Immature natural killer cell (primary cell): Measurements from ENCODE around the gene ALX3. TPM values are rescaled to one million over a fixed set of nuclear protein-coding genes. Genes with fewer than 3 reads are reported as not detected.
"Not testable (repeated sequence)": the region's sequence is repeated elsewhere in the genome, so short reads cannot be mapped to it uniquely, and the experiment has no call there.

ENCODE experiments used
- DNase-seq, 3 donors: peaks; one replicate each; pipeline ENCODE4 v3.0.0; 2022; ENCODE audit warnings: mixed read lengths in 1 of 3
- H3K27ac Mint-ChIP-seq, 6 donors: one replicate each; pipeline ENCODE4 v1.8.0; 2020; ENCODE audit warnings: mixed read lengths in 6 of 6, mild to moderate bottlenecking in 5 of 6, inconsistent platforms in 4 of 6, moderate library complexity in 3 of 6
- H3K27me3 Mint-ChIP-seq, 3 donors: one replicate each; pipeline ENCODE4 v1.8.0; 2020 to 2021; ENCODE audit warnings: low read depth in 3 of 3, mild to moderate bottlenecking in 3 of 3, mixed read lengths in 3 of 3, moderate library complexity in 3 of 3, inconsistent platforms in 1 of 3
- H3K36me3 Mint-ChIP-seq, 3 donors: one replicate each; pipeline ENCODE4 v1.8.0; 2020; ENCODE audit warnings: mixed read lengths in 3 of 3, inconsistent platforms in 2 of 3, mild to moderate bottlenecking in 2 of 3
- H3K4me1 Mint-ChIP-seq, 2 donors: one replicate each; pipeline ENCODE4 v1.8.0; 2020; ENCODE audit warnings: inconsistent platforms in 2 of 2, mild to moderate bottlenecking in 2 of 2, mixed read lengths in 2 of 2, moderate library complexity in 1 of 2
- H3K4me3 Mint-ChIP-seq, 5 donors: one replicate each; pipeline ENCODE4 v1.8.0; 2020; ENCODE audit warnings: mild to moderate bottlenecking in 5 of 5, mixed read lengths in 5 of 5, inconsistent platforms in 3 of 5, moderate library complexity in 3 of 5
- H3K9me3 Mint-ChIP-seq, 6 donors: one replicate each; pipeline ENCODE4 v1.8.0; 2020; ENCODE audit warnings: mild to moderate bottlenecking in 6 of 6, mixed read lengths in 6 of 6, inconsistent platforms in 4 of 6, moderate library complexity in 3 of 6
- polyA plus RNA-seq, 3 donors: library from polyadenylated mRNA; unstranded; fragments of 300-500 nt; fragmentation: Illumina TruSeq; gene quantifications; one replicate each; pipeline ENCODE4 v1.2.3, GENCODE V29; 2021

The ALX3 gene
- polyA plus RNA-seq, 3 donors from 2014 or later: not detected

DNA sequence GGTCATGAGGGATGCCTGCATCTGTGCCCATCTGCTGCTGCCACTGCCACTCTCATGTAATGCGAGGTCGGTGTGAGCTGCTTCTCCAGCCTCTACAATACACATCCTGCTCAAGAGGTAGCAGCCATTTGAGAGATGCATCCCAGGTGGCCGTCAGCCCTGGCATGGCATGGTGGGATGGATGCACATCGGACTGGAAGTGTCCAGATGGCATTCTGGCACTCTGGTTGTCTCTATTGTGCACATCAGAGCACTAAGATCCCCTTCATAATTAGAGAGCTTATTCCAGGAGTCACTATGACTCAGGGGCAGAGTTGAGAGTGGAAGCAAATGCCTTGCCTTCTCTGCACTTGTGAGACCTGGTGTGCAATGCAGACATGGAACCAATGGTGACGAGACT is 32.2 kb downstream of the ALX3 start:
- Mint-ChIP-seq H3K4me1 (peaks cover 29 to 34% of the 10 kb centered on the region in 2 donors), H3K27me3 (peaks cover 0 to 6% (median 0%) of the 10 kb centered on the region in 3 donors), H3K9me3 (no peaks in the 10 kb centered on the region), H3K27ac (no peak overlapping the region), H3K36me3 (peaks cover 7 to 37% (median 9%) of the 10 kb centered on the region in 3 donors), H3K4me3 (no peak overlapping the region)
- no peak for DNase-seq

DNA sequence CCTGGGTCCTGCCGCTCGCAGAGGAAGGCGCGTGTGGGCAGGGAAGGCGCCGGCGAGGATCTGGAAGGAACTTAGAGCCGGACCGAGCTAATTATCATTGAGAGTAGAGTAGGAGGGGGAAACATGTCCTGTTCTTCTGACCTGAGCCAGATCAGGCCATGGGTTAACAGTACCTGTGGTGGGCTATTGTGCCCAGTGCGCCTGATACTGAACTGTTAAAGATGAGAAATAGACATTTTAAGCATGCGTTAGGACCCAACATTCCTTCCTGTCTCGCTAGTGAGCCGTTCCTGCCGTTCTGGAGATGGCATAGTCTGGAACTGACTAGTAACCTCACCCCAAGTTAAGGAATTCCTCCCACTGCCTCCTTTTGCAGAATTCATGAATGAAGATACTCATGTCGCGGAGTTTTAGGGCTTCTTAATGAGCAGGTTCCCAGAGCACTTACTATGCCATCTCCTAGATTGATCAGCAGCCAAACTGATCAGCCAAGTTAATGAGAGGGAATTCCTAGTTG is 35.2 kb downstream of the ALX3 start:
- no peak for DNase-seq
- Mint-ChIP-seq H3K9me3 (no peaks in the 10 kb centered on the region), H3K4me1 (peaks cover 47 to 64% of the 10 kb centered on the region in 2 donors), H3K4me3 (peak overlapping the region; percentile 86 to 89 (median 87)), H3K27me3 (peaks cover 0 to 6% (median 0%) of the 10 kb centered on the region in 3 donors), H3K27ac (peak overlapping the region; percentile 61 to 87 (median 73)), H3K36me3 (peaks cover 4 to 18% (median 9%) of the 10 kb centered on the region in 3 donors)

DNA sequence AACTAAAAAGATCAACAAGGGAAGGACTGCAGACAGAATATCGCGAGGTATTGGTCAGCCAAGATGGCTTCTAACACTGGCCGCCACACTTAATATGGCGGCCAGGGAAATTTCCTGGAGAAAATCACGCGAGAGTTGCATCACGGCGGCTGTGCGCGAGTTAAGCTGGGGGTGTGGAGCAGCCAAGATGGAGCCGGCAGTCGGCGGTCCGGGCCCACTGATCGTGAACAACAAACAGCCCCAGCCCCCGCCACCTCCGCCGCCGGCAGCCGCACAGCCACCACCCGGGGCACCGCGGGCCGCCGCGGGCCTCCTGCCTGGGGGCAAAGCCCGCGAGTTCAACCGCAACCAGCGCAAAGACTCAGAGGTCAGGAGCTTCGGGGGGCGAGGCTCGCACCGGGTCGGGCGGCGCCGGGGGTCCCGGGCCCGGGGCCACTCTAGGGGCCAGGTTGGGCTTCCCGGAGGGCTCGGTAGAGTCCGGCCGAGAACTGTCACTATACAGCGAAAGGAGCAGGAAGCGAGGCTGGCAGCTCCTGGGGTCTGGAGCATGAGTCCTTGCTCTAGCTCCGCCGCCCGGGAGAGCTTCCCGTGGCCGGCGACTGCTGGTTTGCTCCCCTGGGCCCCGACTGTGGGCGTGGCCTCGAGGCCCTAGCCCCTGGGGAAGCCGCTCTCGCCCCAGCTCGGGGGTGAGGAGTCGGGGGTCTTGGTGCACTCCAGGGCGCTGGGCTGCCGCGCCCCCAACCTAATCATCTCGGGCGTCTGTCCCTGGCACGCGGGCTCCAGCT is 35.8 kb downstream of the ALX3 start, which contains the start of gene STRIP1:
Gene STRIP1 (plus strand): TSS at position 174 of the 785 bp plus-strand sequence. CDS start 14 bp downstream, at position 188.
- Mint-ChIP-seq H3K4me3 (peak within 1 kb of the TSS; percentile 93 to 98 (median 96)), H3K4me1 (peaks cover 48 to 71% of the 10 kb centered on the region in 2 donors), H3K36me3 (peaks cover 4 to 15% (median 5%) of the 10 kb centered on the region in 3 donors), H3K27me3 (peaks cover 0 to 6% (median 0%) of the 10 kb centered on the region in 3 donors), H3K9me3 (no peaks in the 10 kb centered on the region), H3K27ac (peak within 1 kb of the TSS; percentile 88 to 95 (median 92))
- DNase-seq: peak; percentile 91 to 94 (median 93)

DNA sequence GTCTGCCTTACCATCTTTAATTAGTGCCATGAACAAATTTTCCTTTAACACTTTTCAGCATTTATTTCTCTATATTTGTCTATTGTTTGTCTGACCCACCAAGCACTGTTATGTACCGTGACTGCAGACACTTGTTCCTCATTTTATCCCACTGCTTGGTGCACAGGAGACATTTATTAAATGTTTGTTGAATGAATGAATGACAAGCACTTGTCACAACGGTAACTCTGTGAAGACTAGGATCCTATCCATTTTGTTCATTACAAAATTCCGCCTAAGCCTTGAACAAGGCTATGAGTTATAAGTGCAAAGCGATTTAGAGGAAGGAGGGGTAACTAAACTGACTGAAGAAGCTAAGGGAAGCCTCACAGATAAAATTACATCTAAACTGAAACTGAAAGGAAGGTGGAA is 36.4 kb downstream of the ALX3 start:
- H3K4me1 Mint-ChIP-seq: peaks cover 50 to 72% of the 10 kb centered on the region in 2 donors
- peak overlapping the region; percentile 93 to 98 (median 96) for H3K4me3 Mint-ChIP-seq
- peaks cover 0 to 6% (median 2%) of the 10 kb centered on the region in 3 donors for H3K27me3 Mint-ChIP-seq
- H3K36me3 Mint-ChIP-seq: peaks cover 0 to 11% (median 5%) of the 10 kb centered on the region in 3 donors
- H3K27ac Mint-ChIP-seq: peak overlapping the region; percentile 88 to 95 (median 92)
- H3K9me3 Mint-ChIP-seq: no peaks in the 10 kb centered on the region
- no peak for DNase-seq

DNA sequence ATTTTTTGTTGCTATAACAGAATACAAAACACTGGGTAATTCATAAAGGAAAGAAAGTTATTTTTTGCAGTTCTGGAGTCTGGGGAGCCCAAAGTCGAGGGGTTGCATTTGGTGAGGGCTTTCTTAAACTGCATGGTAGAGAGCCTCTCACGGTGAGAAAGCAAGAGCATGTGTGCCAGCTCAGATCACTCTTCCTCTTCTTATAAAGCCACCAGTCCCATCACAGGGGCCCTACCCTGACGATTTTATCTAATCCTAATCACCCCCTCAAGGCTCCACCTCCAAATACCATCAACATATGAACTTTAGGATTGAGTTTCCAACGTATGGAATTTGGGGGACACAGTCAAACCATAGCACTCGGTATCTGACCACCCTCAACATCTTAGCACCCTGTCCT is 37.1 kb downstream of the ALX3 start:
- H3K36me3 Mint-ChIP-seq: peaks cover 0 to 5% (median 0%) of the 10 kb centered on the region in 3 donors
- H3K4me3 Mint-ChIP-seq: peak overlapping the region in 4 of 5 donors; percentile 95 to 98 (median 96)
- peaks cover 50 to 72% of the 10 kb centered on the region in 2 donors for H3K4me1 Mint-ChIP-seq
- peak overlapping the region; percentile 88 to 95 (median 92) for H3K27ac Mint-ChIP-seq
- peaks cover 0 to 6% (median 2%) of the 10 kb centered on the region in 3 donors for H3K27me3 Mint-ChIP-seq
- no peaks in the 10 kb centered on the region for H3K9me3 Mint-ChIP-seq
- no peak for DNase-seq

DNA sequence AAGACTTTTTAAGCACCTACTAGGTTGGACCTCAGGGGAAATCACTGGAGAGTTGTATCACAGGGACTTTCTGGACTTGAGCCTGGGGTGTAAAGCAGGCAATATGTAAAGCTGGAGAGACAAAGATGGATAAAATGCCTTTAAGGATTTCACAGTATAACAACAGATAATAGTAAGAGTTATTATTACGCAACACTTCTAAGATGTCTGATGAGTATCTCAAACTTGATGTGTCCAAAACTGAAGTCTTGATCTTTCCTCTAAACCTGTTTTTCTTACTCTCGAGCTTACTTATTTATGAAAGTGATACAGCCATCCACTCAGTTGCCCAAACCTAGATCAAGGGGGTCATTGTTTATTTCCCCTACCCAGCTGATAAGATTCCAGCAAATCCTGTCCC is 38.1 kb downstream of the ALX3 start:
- H3K9me3 Mint-ChIP-seq: no peaks in the 10 kb centered on the region
- peak overlapping the region in 5 of 6 donors; percentile 42 to 95 (median 75) for H3K27ac Mint-ChIP-seq
- no peak for DNase-seq
- H3K36me3 Mint-ChIP-seq: no peaks in the 10 kb centered on the region
- peaks cover 0 to 6% (median 2%) of the 10 kb centered on the region in 3 donors for H3K27me3 Mint-ChIP-seq
- peaks cover 50 to 71% of the 10 kb centered on the region in 2 donors for H3K4me1 Mint-ChIP-seq
- H3K4me3 Mint-ChIP-seq: peak overlapping the region in 4 of 5 donors; percentile 2 to 48 (median 17)

DNA sequence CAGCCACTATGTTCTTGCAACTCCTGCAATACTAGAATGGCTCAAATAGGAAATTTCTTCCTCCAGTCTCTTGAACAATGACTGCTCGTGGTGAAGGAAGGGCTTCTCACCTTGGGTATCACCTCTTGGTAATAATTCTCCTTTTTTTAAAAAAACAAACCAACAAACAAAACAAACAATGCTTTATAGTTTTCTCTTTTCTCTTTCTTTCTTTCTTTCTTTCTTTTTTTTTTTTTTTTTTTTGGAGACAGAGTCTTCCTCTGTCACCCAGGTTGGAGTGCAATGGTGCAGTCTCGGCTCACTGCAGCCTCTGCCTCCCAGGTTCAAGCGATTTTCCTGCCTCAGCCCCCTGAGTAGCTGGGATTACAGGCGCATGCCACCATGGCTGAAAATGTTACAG is 39.8 kb downstream of the ALX3 start:
- H3K9me3 Mint-ChIP-seq, H3K27me3 Mint-ChIP-seq, H3K36me3 Mint-ChIP-seq, DNase-seq: not testable (repeated sequence)
- Mint-ChIP-seq H3K27ac (peak overlapping the region; percentile 94 to 98 (median 96)), H3K4me3 (peak overlapping the region; percentile 84 to 94 (median 91)), H3K4me1 (peaks cover 40 to 58% of the 10 kb centered on the region in 2 donors)

DNA sequence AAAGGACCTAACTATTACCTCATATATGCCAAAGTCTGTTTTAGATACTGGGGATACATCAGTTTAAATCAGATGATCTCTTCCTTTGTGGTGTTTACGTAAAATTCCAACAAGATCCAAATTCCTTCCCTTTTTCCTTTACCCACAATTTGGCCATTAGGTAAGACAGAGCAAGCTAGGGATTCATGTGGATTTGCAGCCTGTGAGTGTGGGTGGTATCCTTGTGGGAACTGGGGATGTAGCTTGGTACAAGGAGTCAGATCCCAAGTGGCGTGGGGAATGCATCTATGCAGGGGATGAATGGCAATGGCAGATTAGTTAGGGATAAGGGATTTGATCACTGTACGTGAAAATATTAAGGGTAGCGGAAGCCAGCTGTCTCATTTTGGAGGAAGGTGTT is 45.9 kb downstream of the ALX3 start:
- Mint-ChIP-seq H3K4me3 (no peak overlapping the region), H3K27ac (peak overlapping the region in 1 of 6 donors; percentile 23), H3K9me3 (no peaks in the 10 kb centered on the region), H3K36me3 (peaks cover 16 to 29% (median 29%) of the 10 kb centered on the region in 3 donors), H3K4me1 (peaks cover 1% of the 10 kb centered on the region in 2 donors), H3K27me3 (peaks cover 0 to 5% (median 0%) of the 10 kb centered on the region in 3 donors)
- DNase-seq: no peak

DNA sequence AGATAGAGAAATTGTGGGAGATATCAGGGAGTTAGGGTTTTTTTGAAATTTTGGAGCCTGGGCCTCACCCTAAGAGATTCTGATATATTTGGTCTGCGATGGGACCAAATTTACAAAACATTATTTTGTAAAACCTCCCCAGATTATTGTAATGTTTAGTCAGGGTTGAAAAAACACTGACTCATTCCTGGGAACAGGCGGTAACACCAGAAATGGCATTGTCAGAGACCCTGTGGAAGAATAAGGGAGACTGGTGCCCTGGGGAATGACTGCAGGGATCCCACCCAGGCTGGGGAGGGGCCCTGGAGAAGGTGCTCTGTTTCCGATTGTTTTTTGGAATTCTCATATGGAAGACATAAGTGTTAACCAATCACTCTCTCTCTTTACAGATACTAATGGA is 49.2 kb downstream of the ALX3 start:
- no peak overlapping the region for H3K4me3 Mint-ChIP-seq
- H3K36me3 Mint-ChIP-seq: peaks cover 34 to 57% (median 47%) of the 10 kb centered on the region in 3 donors
- H3K27me3 Mint-ChIP-seq: peaks cover 0 to under 1% (median 0%) of the 10 kb centered on the region in 3 donors
- no peaks in the 10 kb centered on the region for H3K4me1 Mint-ChIP-seq
- no peak for DNase-seq
- no peak overlapping the region for H3K27ac Mint-ChIP-seq
- H3K9me3 Mint-ChIP-seq: no peaks in the 10 kb centered on the region

DNA sequence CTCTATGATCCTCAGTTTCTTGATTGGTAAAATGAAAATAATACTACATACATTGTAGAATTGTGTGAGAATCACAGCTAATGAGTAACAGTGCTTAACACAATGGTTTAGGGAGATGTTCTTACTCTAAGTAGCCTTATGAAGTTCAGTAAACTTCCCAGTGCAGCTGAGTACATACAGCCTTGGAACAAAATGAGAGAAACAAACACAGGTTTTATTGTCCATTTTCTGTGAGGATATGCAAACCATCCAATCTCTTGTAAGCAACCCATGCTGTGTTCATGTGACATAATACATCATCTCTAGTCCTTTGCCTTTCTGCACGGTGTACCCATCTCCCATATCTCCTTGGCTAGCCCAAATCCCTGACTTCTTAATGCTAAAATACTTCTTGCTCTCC is 50.7 kb downstream of the ALX3 start:
- Mint-ChIP-seq H3K36me3 (peaks cover 41 to 66% (median 57%) of the 10 kb centered on the region in 3 donors), H3K4me3 (no peak overlapping the region), H3K9me3 (no peaks in the 10 kb centered on the region), H3K4me1 (no peaks in the 10 kb centered on the region), H3K27me3 (no peaks in the 10 kb centered on the region), H3K27ac (peak overlapping the region in 1 of 6 donors; percentile 41)
- DNase-seq: no peak

DNA sequence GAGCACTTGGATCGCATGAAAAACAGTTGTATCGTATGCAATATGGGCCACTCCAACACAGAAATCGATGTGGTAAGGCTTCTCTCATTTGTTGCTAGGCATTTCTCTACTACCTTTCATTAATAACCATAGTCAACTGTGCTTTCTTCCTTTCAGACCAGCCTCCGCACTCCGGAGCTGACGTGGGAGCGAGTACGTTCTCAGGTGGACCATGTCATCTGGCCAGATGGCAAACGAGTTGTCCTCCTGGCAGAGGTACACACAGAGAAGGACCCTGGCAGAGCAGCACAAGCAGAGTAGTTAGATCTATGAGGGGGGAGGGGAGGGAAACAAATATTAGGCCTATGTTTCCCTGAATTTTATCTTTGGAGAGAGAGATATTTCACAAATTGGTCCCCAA is 52.1 kb downstream of the ALX3 start:
- no peak overlapping the region for H3K4me3 Mint-ChIP-seq
- no peaks in the 10 kb centered on the region for H3K27me3 Mint-ChIP-seq
- H3K9me3 Mint-ChIP-seq: no peaks in the 10 kb centered on the region
- no peaks in the 10 kb centered on the region for H3K4me1 Mint-ChIP-seq
- peaks cover 43 to 71% (median 46%) of the 10 kb centered on the region in 3 donors for H3K36me3 Mint-ChIP-seq
- no peak for DNase-seq
- H3K27ac Mint-ChIP-seq: no peak overlapping the region

DNA sequence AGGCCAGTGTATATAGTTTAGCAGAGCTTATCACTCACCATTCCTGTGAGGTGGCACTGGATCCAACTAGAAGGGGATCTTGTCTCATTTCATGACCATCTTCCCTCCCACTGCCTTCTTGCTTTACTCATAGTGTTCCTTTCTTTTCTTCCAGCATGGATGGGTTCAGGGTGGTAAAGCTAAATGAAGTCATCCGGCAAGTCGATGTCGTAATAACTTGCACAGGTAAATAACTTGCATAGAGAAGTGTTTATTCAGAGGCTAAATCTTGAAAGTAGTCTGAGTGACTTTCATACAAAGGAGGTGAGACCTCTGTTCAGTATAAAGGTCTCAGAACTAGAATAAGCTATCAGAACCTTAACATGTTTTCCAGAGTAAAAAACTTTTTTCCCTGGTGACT is 52.7 kb downstream of the ALX3 start:
- Mint-ChIP-seq H3K27me3 (no peaks in the 10 kb centered on the region), H3K4me1 (no peaks in the 10 kb centered on the region), H3K4me3 (no peak overlapping the region), H3K9me3 (no peaks in the 10 kb centered on the region), H3K36me3 (peaks cover 44 to 69% (median 45%) of the 10 kb centered on the region in 3 donors), H3K27ac (no peak overlapping the region)
- no peak for DNase-seq

DNA sequence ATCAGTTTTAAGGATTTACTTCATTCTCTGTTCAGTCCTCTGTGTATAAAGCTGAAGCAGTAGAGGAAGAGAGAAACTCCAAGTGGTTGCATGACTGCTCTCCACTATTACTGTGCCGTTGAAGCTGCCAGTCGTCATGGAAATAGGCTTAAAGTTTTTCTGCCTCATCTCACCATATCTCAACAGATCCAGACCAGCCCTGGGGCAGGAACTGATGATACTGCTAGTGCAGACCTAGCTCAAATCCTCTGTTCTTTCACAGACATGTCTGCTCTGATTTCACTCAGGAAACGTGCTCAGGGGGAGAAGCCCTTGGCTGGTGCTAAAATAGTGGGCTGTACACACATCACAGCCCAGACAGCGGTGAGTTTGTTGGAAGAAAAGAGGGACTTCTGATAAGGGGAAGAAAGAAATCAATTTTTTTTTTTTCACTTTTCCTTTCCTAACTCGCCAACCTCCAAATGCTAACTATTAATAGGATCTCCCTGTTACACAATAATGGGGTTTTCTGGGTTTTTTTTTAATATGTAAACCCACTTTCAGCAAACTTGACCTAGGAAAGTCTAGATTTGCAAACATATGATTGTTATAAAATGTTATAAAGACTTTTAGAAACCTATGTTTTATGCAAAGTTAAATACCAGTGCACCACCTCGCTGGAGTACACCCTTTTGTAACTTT is 58.2 kb downstream of the ALX3 start:
- no peaks in the 10 kb centered on the region for H3K27me3 Mint-ChIP-seq
- H3K9me3 Mint-ChIP-seq: no peaks in the 10 kb centered on the region
- H3K4me1 Mint-ChIP-seq: no peaks in the 10 kb centered on the region
- no peak for DNase-seq
- H3K4me3 Mint-ChIP-seq: no peak overlapping the region
- peaks cover 29 to 63% (median 35%) of the 10 kb centered on the region in 3 donors for H3K36me3 Mint-ChIP-seq
- no peak overlapping the region for H3K27ac Mint-ChIP-seq
